HG03196 (cell line): ENCODE measurements around the gene PPP2R3C.
"Not testable (repeated sequence)": the region's sequence is repeated elsewhere in the genome, so short reads cannot be mapped to it uniquely, and the experiment has no call there.

ENCODE experiments used
- ATAC-seq: cut with Tn5 transposase; IDR thresholded peaks from one replicate; pipeline ENCODE4 v1.9.1; 2021; ENCODE audit not compliant: unreplicated experiment

Gene PPP2R3C

DNA sequence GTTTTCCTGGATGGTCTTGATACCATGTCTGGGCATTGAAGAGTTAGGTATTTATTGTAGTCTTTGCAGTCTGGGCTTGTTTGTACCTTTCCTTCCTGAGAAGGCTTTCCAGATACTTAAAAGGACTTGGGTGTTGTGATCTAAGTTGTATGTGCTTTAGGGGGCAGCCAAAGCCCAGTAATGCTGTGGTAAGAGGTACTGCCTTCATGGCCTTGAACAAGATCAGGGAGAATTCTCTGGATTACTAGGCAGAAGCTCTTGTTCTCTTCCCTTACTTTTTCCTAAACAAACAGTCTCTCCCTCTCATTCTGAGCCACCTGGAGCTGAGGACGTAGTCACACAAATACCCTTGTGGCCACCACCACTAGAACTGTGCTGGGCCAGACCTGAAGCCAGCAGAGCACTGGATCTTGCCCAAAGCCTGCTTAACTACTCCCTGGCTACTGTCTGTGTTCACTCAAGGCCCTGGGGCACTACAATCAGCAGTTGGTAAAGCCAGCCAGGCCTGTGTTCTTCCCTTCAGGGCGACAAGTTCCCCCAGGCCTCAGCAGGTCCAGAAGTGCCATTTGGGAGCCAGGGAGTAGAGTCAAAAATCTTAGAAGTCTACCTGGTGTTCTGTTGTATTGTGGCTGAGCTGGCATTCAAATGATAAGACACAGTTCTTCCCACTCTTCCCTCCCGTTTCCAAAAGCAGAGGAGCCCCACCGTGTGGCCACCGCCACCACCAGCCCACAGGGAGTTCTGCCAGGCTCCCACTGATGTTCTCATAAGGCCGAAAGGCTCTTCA, 11.9 kb upstream of the PPP2R3C start:
- ATAC-seq = no peak

- ATAC-seq = no peak
These were observed 2.3 kb upstream of the PPP2R3C start for GRCh38 chr14:35124127-35124526.

DNA sequence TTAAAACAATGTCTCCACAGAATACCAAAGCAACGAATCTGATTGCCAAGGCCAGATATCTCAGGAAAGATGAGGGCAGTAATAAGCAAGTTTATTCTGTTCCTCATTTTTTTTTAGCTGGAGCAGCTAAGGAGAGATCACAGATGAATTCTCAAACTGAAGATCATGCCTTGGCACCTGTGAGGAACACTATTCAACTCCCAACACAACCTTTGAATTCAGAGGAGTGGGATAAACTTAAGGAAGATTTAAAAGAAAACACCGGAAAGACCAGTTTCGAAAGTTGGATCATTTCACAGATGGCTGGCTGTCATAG, 1.6 kb upstream of the PPP2R3C start:
- no peak for ATAC-seq

DNA sequence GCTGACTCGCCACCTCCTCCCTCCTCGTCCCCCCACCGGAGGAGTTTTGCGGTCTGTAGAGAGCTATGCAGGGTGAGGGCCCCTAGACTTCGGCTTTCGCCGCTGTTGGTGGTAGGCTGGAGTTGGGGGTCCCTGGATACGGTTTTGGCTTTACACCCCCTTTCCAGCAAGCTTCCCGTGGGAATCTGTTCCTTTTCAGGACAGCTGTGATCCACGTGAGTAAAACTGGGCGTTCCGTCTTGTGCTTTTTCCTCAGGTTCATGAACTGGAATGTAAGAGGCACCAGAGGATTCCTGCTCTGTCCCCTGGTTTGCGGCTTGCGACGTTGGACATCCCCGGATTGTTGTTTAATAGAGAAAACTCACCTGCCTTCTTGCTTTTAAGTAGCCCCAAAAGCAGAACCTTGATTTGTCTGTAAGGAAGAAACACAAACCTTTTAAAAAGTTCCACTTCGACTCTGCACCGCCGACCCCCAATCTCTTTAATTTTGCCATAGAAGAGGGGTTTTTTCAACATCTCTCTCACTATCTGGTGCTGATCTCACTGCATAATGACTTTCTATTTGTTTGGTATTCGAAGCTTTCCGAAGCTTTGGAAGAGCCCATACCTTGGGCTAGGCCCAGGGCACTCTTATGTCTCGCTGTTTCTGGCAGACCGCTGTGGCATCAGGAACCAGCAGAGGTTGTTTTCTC, 1.1 kb upstream of the PPP2R3C start:
- ATAC-seq = peak; percentile 1

DNA sequence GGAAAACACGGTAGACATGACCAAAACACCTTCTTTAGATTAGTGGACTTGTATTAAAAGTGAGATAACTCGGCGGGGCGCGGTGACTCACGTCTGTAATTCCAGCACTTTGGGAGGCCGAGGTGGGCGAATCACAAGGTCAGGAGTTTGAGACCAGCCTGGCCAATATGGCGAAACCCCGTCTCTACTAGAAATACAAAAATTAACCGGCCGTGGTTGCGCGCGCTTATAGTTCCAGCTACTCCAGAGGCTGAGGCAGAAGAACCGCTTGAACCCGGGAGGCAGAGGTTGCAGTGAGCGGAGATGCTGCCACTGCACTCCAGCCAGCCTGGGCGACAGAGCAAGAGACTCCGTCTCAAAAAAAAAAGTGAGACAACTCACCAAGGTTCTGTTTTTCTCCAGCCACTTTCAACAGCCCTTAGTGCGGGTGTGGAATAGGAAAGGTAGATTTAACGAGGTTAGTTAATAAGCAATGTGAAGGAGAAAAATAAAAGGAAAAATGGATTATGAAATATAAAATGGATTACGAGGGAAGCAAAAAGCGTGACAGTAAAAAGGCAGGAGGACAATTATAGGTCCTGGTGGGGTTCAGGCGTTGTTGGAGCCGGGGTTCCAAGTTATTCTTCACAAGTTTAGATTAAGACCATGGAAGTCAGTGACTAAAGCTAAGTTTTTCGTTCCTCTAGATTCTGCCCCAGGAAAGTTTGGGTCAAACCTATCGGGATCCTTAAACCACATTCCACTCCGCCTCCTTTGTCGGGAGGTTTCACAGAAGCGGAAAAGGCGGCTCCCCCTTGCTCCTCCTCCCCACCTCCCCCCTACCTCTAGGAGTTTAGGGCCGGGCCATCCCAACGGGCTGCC, 534 bp downstream of the PPP2R3C start:
- peak; percentile 1 for ATAC-seq

- no peak for ATAC-seq
These were observed 4.7 kb downstream of the PPP2R3C start for GRCh38 chr14:35117112-35117511.

- no peak for ATAC-seq
These were observed 5.5 kb downstream of the PPP2R3C start for GRCh38 chr14:35116242-35116641.

- ATAC-seq = no peak
These were observed 7.8 kb downstream of the PPP2R3C start for GRCh38 chr14:35114036-35114435.

DNA sequence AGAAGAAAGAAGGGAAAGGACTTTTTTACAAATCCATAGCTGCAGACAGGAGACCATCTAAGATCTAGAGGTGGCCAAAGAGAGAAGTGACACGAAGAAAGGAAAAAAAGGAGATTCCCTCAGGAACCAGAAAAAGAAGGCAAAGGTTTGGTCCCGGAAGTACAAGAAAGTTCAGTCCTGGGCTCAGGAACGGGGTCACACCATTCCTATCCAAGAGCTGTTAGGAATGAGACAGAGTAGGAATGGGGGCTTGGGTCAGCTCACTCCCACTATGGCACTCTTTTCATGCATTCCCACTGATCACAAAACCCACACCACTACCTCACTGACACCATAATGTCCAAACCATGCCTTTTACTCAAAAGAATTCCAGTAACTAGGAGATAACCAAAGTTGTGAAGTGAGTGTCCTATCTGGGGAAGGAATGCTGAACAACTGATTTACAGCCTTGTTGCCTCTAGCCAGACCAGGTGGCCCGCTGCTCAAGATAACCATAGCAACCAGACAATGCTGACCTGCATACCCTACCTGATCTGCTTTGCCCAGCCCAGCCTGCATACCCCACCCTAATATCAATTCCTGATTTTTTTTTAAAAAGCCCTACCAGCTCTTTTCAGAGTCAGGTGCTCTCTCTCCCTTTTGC, 8.4 kb downstream of the PPP2R3C start:
- ATAC-seq = no peak

DNA sequence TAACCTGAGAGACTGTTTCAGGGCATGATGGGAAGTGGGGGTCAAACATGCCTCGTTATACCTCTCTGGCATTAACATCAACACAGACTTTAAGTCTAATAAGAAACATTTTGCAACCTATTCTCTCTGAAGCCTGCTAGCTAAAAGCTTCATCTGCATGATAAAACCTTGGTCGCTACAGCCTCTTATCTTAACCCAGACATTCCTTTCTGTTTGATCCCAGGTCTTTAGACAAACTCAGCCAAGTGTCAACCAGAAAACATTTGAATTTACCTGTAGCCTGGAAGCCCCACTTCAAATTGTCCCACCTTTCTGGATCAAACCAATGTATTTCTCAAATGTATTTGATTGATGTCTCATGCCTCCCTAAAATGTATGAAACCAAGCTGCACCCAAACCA, 9.1 kb downstream of the PPP2R3C start:
- no peak for ATAC-seq

- ATAC-seq = no peak
These were observed 13.9 kb downstream of the PPP2R3C start for GRCh38 chr14:35107866-35108265.

GRCh38 chr14:35094645-35095044, 27.1 kb downstream of the PPP2R3C start:
- not testable (repeated sequence) for ATAC-seq

DNA sequence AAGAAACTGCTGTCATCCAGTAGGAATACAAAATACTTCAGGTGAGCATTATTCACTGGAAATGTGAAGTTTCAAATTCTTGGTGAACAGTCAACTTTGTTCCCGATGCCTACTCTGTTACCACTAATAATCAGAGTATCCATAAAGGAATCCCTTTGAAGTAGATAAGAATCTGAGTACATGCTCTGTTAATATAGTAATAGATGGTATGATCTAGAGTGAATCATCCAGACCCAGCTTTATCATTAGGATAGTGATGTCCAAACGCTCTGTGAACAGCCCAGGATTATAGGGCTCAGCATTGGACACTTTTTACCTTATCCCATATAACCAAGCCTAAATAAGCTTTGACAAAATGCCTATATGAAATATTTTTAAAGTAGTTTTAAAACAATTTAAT, 33.3 kb downstream of the PPP2R3C start:
- ATAC-seq = no peak

- ATAC-seq = no peak
These were observed 36.3 kb downstream of the PPP2R3C start for GRCh38 chr14:35085441-35085840.

DNA sequence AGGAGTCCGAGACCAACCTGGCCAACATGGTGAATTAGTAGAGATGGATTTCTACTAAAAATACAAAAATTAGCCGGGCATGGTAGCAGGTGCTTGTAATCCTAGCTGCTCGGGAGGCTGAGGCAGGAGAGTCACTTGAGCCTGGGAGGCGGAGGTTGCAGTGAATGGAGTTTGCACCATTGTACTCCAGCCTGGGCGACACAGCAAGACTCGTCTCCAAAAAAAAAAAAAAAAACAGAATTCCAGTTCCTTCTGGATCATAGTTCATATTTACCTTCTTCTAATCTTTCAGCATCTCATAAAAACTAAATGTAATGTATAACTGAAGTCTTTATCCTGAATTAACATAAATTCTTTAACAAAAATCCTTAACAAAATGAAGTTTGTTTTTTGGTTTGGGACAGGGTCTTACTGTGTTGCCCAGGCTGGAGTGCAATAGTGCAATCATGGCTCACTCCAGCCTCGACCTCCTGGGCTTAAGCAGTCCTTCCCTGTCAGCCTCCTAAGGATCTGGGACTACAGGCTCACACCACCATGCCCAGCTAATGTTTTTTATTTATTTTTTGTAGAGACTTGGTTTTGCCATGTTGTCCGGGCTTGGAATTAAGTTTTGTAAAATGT, 38.1 kb downstream of the PPP2R3C start:
- ATAC-seq = no peak

GRCh38 chr14:35079742-35080141, 42.0 kb downstream of the PPP2R3C start:
- no peak for ATAC-seq

DNA sequence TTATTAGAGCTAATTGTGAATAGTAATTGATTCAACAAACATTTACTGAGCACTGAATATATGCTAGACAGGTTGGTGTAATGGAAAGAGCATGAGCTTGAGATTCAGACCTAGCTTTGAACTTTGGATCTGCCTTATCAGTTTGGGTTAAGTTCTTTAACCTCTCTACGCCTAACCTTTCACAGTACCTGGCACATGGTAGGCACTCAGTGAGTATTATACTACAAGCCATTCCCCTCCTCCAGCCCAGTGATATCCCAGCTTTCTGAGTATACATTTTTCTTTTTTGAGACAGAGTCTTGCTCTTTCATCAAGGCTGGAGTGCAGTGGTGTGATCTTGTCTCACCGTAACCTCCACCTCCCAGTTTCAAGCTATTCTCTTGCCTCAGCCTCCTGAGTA, 43.7 kb downstream of the PPP2R3C start:
- no peak for ATAC-seq

- ATAC-seq = no peak
These were observed 48.3 kb downstream of the PPP2R3C start for GRCh38 chr14:35073486-35073885.

GRCh38 chr14:35072226-35072625, 49.6 kb downstream of the PPP2R3C start:
- ATAC-seq = no peak

GRCh38 chr14:35068238-35069012, 53.4 kb downstream of the PPP2R3C start:
- ATAC-seq = no peak
